ENCODE measurements around the gene MRPL21.

Gene MRPL21

DNA sequence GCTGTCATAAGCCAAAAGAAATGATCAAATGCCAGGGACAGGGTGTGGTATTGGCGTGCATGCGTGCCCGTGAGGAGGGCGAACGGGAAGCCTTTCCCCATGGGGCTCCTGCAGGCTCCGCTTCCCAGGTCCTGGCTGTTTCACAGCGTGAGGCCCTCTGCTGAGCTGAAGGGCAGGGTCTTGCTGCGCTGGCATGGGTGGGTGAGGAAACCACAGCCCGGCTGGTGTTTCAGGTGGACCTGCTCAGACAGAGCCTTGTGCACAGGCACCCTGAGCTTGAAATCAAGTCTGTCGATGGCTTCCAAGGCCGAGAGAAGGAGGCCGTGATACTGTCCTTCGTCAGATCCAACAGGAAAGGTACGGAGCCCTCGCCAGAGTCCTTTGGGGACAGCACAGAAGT lies 31.4 kb upstream of the MRPL21 start:
- no peak for DNase-seq (ENCODE audit: low read depth)

DNA sequence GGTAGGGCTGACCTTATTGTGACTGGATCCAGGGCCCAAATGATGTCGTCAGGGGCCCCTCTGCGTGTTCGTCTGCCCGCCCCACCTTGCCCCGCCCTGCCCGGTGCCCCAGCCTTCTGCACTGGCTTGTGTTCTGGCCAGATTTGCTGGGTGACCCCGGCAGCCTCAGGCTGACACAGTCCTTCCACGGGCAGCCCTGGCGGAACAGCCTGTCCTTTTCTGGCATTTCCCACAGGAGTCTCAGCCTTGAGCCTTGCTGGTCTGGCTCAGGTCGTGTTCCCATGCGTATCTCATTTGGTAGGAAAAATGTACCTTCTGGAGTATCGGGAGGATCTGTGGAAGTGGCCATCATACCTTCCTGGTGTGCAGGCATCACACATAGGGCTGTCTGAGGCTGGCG lies 31.0 kb upstream of the MRPL21 start:
- no peak for DNase-seq (ENCODE audit: low read depth)

DNA sequence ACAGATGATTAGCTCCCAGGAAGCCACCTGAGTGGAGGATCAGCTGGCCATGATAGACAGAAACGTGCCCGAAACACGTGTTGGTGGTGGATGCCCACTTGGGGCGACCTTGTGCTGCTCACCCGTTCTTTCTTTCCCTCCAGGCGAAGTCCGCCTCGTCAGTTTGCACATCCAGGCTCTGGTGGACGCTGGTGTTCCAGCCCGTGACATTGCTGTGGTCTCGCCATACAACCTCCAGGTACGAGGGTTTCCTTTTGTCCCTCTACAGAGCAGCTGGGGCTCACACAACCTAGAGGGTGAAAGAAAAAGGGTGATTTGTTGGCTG lies 30.7 kb upstream of the MRPL21 start:
- no peak for DNase-seq (ENCODE audit: low read depth)

DNA sequence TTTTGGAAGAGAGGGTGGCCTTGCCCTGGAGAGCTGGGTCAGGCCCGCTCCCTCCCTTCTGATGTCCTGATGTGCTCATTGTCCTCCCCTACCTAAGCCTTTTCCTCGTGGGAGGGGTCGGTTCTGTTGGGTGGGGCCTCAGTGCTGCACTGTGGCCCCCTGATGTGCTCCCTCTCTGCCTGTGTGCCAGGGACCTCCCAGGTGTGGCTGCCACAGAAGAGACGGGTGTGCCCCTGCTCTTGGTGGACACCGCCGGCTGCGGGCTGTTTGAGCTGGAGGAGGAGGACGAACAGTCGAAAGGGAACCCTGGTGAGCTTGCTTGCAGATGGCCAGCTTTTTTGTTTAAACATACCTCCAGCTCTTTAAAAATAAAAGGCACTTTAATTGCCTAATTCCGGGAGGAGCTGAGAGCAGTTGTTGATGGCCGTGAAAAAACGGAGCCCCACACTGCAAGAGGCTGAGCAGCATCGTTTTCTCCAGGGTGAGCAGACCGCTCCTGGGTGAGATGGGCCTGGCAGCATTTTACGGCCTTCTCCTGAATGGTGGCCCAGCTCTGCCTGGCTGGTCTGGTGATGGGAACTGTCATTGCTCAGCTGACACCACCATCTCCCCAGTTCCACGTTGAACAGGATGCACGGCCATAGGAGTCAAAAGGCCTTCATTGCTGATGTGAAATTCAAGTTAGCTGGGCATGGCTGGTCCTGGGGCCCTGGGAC lies 30.1 kb upstream of the MRPL21 start:
- no peak for DNase-seq (ENCODE audit: low read depth)

DNA sequence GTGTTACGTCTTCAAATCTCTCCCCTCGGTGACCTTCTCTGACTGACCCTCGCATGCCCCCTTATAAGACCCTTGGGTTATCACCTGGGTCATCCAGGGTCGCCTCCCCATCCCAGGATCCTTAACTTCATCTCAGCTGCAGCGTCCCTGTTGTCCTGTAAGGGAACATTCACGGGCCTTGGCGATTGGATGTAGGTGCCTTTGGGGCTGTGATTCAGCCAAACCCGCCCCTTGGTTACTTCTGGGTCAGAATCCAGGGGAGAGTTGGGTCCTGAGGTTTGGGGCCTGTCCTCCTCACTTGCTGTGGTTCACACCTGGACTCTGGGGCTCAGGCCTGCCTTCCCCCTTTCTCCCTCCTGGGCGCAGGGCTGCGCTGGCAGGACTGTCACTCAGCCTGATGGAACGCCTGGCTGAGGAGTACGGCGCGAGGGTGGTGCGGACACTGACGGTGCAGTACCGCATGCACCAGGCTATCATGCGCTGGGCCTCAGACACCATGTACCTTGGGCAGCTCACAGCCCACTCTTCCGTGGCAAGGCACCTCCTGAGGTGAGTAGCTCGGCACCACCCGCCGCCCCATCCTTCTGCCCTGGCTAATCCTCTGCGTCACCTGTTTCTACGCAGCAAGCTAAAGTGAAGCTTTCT lies 29.4 kb upstream of the MRPL21 start:
- no peak for DNase-seq (ENCODE audit: low read depth)

DNA sequence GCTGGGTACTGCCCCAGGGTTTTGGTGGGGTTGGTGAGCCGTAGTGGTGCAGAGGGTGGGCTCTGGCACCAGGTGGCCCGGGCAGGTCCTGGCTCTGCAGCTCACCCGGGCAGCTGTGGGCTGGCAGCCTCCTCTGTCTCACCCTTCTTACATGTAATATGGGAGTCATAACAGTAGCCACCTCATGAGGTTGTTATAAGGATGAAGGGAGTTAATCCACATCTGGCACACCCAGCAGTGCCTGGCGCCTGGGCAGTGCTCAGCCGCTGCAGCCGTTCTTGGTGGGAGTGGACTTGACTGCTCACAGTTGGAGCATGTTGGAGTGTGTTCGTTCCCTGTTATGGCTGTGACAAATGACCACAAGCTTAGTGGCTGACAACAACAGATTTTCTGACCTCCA lies 28.7 kb upstream of the MRPL21 start:
- no peak for DNase-seq (ENCODE audit: low read depth)

DNA sequence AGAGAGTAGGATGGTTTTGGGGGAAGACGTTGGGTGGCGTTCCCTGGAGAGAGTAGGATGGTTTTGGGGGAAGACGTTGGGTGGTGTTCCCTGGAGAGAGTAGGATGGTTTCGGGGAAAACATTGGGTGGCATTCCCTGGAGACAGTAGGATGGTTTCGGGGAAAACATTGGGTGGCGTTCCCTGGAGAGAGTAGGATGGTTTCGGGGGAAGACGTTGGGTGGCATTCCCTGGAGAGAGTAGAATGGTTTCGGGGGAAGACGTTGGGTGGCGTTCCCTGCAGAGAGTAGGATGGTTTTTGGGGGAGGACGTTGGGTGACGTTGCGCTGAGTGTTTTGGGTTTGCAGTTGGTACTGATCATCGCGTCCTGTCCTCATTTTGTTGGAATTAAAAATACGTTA lies 28.3 kb upstream of the MRPL21 start:
- DNase-seq (ENCODE audit: low read depth), result no peak

DNA sequence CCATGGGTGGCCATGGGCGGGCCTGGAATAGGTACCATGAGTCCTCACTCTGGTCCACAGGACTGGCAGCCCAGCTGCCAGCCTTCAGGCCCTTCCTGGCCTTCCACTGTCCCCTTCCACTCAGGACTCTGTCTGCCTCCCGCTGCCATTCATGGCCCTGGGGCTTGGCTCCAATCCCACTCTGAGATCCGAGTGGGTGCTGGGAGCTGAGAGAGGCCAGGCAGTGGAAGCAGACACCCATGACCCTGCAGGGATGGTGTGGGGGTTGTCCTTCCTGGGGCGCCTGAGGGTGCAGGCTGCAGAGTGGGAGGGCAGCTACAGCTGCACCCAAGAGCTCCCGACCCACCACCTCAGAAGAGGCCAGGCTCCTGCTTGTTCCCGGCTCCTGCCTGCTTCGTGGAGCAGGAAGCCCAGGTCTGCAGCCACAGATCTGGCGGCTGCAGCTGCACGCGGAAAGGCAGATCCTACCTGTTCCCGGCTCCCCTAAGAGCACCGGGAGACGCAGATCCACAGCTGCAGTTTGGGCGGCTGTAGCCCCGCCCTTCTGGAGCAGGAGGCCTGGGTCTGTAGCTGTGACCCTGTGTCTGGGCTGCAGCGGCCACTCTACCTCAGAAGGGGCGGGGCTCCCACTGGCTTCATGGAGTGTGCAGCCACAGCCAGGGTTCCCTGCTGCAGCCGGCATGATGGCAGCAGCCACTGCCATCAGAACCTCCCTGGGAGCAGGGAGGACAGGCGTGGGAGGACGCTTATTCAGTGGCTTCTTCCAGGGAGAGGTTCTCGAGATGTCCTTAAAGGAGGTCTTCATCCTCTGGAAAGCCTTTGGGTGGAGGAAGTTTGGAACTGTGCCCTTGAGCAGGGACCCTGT lies 27.6 kb upstream of the MRPL21 start:
- no peak for DNase-seq (ENCODE audit: low read depth)

DNA sequence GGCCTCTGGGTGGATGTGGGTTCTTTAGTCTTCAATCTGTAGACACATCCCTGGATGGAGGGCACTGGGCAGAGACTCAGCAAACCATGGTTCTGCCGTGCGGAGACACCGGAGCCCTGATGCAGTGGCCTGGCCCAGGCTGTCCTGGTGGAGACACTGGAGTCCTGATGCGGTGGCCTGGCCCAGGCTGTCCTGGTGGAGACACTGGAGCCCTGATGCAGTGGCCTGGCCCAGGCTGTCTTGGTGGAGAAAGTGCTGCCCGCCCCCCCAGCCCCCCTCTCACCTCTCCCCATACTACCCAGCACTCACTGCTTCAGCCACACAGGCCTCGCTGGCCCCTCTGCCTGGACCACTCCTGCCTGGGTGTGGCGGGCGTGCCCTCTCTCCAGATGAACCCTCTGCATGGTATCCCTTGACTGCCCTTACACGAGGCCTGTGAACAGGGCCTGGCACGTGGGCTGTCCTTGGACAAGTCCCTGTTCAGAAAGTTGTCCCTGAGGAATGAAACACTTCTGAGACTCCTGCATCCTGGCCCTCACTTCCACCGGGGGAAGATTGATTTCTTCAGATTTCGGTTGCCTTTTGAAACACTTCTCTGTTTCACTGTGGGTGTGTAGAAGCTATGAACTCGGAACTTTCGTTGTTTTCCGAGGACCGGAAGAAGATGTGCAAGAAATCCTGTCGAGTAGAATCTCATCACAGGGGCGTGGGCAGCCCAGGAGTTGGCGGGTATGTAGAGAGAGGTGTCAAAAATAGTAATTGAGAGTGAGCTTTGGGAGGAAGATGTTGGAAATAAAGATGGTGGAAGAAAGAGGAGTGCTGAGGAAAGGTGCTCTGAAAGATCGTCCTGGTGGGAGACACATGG lies 26.3 kb upstream of the MRPL21 start:
- no peak for DNase-seq (ENCODE audit: low read depth)

DNA sequence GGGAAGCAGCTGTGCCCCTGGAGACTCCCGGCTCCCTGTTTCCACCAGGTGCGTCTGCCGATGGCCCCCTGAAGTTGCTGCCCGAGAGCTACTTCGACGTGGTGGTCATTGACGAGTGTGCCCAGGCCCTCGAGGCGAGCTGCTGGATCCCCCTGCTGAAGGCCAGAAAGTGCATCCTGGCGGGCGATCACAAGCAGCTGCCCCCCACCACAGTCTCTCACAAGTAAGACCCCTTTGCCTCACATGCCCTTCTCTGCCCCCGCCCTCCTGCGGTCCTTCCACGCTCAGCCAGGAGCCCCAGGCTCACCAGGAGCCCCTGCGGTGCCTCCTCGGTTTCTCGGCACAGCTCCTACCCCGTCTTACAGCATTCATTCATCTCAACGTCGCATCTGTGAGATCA lies 25.5 kb upstream of the MRPL21 start:
- DNase-seq (ENCODE audit: low read depth), result no peak

DNA sequence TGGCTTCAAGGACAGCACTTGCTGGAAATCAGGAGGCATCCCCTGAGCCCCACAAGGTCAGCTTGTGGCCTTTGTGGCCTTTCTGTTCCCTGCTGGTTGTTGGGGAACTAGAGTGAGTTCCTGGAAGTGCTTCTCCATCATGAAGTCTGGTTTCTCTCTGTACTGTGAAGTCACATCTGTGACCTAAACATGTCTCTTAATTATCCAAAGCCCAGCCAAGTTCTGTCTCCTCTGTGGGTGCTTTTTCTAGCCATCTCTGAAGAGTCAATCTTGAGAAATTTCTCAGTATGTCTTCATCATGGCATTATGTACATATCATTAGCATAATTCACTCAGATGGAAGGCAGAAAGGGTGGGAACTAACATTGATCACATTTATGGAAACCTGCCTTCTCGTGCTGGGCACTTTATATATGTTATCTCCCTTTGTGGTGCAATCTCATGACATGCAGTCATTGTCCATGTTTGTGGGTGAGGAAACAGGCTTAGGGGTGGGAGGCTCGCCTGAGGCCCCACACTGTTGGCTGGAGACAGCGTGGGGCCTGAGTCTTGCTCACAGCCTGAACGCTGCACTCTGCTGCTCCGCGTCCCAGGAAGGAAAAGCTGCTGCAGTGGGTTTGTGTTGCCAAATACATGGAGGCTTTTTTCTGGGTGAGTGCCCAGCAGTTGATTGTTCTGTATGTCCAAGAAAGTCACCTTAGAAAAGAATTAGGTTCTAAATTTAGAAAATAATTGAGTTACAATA lies 24.7 kb upstream of the MRPL21 start:
- DNase-seq (ENCODE audit: low read depth), result no peak

DNA sequence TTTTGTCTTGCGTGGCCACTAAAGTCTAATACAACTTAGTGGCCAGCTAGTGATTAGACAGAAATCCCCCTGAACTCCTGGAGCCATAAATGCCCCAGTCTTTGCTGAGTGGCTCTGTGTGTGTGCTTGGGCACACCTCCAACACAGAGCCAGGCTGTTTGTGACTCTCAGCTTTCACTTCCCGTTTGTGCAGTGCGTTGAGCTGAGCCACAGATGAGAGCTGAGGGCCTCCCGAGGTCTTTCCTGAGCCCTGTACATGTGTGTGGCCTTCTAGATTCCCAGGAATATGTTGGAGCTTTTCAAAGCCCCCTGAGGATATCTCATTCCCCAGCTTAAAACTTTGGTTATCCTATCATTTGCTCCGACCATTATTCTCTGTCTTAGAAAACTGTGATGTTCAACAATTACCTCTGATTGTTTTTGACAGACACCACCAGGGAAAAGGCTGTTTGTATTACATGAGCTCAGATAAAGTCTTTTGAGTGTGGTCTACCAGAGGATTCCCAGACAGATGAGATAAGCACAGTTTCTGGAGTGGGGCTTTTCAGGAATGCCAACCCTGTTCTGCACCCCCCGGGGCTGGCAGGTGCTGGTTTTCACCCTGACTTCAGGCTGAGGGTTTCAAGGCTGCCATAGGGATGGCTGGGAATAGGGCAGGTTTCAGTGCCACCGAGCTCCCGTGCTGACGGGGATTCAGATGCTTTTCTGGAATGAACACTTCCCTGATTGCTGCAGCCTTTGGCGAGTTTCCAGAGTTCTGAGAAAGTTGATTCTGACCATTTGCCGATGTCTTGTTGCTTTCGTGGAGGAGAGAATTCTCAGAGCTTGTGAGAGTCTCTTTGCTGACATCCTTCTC lies 23.9 kb upstream of the MRPL21 start:
- no peak for DNase-seq (ENCODE audit: low read depth)

DNA sequence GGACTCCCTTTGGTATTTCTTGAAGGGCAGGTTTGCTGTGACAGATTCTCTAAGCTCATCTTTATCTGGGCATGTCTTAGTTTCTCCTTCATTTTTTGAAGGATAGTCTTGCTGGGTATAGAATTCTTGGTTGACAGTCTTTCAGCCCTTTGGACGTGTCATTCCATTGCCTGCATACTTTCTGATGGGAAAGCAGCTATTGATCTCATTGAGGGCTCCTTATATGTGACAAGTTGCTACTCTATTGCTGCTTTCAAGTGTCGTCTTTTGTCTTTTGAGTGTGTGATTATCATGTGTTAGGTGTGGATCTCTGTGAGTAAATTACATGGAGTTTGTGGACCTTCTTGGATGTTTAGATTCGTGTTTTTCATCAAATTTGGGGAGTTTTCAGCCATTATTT lies 22.0 kb upstream of the MRPL21 start:
- DNase-seq (ENCODE audit: low read depth), result no peak

DNA sequence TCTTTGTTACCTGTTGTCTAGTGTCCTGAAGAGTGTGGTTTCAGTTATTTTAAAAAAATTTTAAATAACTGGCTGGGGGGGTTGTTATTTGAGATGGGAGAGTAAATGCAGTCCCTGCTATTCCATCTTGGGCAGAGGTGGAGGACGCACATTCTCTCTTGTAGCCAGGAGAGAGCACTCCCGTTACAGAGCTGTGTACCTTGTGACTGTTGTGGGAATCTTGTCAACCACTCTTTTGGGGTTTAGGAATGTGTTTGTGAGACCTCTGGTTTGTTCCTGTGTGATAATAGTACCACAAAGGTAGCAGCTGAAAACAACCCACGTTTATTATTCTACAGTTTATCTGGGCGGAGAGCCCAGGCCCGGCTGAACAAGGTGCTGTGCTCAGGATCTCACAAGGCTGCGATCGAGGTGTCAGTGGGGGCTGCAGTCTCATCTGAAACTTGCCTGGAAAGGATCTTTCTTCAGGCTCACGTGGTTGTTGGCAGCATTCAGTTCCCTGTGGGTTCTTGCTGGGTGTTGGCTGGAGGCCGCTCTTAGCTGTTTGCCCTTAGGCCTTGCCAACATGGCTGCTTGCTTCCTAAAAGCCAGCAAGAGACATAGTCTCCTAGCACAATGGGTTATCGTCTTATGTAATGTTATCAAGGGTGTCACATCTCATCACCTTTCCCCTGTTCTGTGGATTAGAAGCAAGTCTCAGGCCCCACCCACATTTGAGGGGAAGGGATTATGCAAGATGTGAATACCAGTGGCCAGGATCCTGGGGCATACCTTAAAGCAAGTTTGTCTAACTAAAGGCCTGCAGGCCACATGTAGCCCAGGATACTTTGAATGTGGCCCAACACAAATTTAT lies 20.7 kb upstream of the MRPL21 start:
- no peak for DNase-seq (ENCODE audit: low read depth)

DNA sequence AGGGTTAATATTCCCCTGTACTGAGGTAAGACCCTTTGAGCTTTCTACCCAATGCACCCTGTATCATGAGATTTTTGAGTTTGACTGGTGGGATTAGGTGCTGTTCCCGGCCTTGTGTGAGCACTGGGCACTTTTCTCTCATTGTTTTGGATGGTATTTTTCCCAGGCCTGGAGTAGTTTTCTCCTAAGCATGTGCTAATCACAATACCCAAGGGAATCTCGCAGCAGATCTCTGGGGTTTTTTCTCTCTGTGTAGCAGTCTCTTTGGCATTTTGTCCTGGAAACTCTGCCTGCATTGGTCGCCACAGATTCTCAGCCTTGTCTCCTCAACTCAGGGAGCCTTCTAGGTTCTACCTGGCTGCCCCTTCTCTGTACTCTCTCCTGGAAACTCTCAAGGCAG lies 20.0 kb upstream of the MRPL21 start:
- no peak for DNase-seq (ENCODE audit: low read depth)

DNA sequence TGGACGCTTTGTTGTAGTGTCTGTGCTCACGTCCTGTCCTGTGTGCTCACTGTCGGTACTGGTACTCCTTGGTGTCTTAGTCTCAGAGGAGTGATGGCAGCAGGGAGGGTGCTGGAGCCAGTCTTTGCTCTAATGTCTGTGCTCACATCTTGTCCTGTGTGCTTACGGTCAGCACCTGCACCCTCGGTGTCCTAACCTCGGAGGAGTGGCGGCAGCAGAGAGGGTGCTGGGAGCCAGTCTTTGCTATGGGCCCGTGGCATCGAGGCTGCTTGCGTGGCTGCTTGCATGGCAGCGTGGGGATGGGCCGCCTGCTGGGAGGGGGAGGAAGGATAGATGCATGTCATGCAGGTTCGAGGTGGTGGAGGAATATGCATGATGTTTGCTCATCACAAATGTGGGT lies 12.8 kb upstream of the MRPL21 start:
- DNase-seq (ENCODE audit: low read depth), result no peak

DNA sequence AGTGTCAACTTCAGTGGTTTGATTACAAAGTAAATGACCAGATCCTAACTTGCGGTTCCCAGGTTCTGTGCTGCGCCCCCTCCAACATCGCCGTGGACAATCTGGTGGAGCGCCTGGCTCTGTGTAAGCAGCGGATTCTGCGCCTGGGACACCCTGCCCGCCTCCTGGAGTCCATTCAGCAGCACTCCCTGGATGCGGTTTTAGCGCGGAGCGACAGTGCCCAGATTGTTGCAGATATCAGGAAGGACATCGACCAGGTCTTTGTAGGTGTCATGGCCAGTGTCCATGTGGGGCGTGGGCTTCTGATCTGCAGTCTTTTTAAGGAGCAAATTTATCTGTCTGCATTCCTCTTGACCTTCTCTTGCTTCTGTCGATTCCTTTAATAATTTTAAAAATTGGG lies 11.1 kb upstream of the MRPL21 start:
- no peak for DNase-seq (ENCODE audit: low read depth)

DNA sequence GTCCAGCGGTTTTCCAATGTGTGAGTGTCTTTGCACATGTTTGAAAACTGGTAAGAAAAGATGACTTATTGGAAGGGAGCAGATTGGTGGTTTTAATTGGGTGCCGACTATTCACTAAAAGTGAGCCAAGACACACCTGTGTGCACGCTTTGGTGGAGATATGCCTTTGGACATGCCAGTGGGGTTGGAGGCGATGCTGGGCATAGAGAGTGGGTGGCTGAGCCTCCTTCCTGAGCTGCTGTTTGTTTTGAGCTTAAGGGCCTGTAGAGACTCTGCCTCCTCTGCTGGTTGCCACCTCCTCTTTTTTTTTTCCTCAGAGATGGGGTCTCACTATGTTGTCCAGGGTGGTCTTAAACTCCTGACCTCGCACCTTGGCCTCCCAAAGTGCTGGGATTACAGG lies 9.6 kb upstream of the MRPL21 start:
- DNase-seq (ENCODE audit: low read depth), result no peak

DNA sequence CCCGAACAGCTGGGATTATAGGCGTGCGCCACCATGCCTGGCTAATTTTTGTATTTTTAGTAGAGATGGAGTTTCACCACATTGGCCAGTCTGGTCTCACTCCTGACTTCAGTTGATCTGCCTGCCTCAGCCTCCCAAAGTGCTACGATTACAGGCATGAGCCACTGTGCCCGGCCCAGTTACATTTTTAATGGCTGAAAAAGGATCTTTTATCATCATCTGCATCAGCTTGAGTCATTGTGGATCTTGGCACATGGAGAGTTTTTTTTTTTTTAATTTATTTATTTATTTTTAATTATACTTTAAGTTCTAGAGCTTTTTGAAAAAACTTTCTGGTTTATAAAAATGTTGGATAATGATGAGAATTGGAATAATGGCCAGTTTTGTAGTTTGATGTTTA lies 8.6 kb upstream of the MRPL21 start:
- DNase-seq (ENCODE audit: low read depth), result no peak

DNA sequence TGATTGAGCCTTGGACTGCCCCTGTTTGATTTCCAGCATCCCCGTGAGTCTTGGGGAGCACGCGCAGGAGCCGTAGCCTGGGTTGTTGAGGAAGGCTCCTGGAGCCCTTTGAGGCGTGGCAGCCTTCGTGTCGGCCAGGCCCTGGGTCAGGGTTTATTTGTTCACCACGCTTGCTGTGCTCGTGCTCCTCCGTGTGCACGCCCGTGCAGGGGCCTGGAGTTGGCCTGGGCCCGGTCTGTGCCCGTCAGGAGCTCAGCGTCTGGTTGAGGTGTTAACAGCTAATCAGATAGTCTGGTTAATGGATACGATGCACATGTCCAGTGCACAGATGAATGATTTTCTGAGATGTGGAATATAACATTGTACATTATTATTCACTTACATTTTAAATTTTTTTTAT lies 8.1 kb upstream of the MRPL21 start:
- no peak for DNase-seq (ENCODE audit: low read depth)
